ENCODE measurements around the gene NCEH1. TPM values are rescaled to one million over a fixed set of nuclear protein-coding genes. Genes with fewer than 3 reads are reported as not detected.

Gene NCEH1
- total and polyA plus RNA-seq, 12 donors, result 8.7 to 66.4 (median 50.9) TPM

DNA sequence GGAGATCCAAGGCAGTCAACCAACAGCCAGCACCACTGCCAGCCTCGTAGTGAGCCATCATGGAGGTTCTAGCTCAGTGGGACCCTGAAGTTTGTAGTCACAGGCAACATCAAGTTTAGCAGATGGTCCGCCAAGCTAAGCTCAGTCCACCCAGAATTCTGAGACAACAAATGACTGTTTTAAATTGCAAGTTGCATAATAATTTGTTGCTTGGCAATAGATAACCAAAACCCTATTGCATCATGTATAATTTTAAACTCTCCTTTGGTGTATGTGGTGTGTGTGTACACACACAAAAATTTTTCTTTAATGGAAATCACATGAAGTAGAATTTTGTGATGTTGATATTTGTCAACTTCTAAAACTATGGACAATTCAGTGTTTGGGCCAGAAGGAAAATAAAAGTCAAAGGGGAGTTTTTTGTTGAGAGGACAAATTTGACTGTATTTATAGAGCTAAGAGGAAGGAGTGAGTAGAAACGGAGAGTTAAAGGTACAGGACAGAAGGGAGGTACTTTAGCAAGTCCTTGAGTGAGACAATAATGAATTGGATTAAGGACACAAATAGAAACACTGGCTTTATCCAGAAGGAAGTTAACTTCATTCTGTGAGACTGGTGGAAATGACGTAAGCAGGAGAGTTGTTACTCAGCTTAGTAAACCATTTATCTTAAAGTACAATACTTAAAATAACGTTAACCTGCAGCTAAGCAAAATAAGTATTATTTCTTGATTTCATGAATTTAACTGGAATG is 83.6 kb downstream of the NCEH1 start:
- Histone ChIP-seq H3K4me1 (peaks cover 0 to 54% (median 14%) of the 10 kb centered on the region in 9 donors), H3K36me3 (peaks cover 0 to 9% (median 0%) of the 10 kb centered on the region in 9 donors), H3K27ac (peak overlapping the region in 7 of 10 donors; percentile 15 to 53 (median 48)), H3K4me3 (no peak overlapping the region), H3K27me3 (no peaks in the 10 kb centered on the region), H3K9me3 (no peaks in the 10 kb centered on the region)
- peak in 5 of 8 donors; percentile 43 to 75 (median 66) for ATAC-seq
- intact Hi-C loops (cut with DNase I), result no loop called here
- TF ChIP-seq, protein P1, sequence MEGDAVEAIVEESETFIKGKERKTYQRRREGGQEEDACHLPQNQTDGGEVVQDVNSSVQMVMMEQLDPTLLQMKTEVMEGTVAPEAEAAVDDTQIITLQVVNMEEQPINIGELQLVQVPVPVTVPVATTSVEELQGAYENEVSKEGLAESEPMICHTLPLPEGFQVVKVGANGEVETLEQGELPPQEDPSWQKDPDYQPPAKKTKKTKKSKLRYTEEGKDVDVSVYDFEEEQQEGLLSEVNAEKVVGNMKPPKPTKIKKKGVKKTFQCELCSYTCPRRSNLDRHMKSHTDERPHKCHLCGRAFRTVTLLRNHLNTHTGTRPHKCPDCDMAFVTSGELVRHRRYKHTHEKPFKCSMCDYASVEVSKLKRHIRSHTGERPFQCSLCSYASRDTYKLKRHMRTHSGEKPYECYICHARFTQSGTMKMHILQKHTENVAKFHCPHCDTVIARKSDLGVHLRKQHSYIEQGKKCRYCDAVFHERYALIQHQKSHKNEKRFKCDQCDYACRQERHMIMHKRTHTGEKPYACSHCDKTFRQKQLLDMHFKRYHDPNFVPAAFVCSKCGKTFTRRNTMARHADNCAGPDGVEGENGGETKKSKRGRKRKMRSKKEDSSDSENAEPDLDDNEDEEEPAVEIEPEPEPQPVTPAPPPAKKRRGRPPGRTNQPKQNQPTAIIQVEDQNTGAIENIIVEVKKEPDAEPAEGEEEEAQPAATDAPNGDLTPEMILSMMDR (IDR thresholded peaks at IDR 0.05), result no peak
- WGBS, 2 donors, result 66 to 69% methylated on average over 5 of the region's 5 CpGs
- DNase-seq, result no peak

DNA sequence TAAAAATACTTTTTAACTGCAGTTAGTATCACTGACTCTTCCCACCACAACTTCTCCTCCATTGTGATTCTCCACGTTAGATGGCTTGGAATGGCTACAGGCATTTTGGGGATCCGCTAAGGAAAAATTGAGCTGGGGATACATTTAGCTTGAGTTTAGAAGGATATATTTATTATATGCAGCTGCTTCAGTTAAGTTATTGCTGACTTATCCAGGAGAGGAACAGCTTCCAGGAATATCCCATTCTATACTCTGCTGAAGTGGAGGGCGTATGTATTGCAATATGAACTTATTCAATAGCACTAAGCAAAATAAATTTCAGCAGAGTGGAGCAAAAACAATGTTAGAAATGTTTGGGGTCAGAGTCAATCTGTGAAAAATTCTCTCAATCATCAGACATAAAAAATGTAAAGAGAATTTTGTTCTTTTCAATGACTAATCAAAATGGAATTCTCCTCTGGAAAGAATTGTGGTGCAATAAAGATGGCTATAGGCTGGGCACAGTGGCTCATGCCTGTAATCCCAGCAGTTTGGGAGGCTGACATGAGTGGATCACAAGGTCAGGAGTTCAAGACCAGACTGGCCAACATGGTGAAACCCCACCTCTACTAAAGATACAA is 84.7 kb downstream of the NCEH1 start:
- no peaks in the 10 kb centered on the region for H3K36me3 ChIP-seq
- TF ChIP-seq, protein P1 (IDR thresholded peaks at IDR 0.05), result no peak
- 64 to 66% methylated on average over 3 of the region's 3 CpGs for WGBS, 2 donors
- no peak overlapping the region for H3K27ac ChIP-seq
- ATAC-seq (no peak), DNase-seq (no peak)
- no peak overlapping the region for H3K4me3 ChIP-seq
- H3K9me3 ChIP-seq, result no peaks in the 10 kb centered on the region
- intact Hi-C loops (cut with DNase I), result no loop called here
- no peaks in the 10 kb centered on the region for H3K27me3 ChIP-seq
- H3K4me1 ChIP-seq, result peaks cover 0 to 59% (median 14%) of the 10 kb centered on the region in 9 donors

DNA sequence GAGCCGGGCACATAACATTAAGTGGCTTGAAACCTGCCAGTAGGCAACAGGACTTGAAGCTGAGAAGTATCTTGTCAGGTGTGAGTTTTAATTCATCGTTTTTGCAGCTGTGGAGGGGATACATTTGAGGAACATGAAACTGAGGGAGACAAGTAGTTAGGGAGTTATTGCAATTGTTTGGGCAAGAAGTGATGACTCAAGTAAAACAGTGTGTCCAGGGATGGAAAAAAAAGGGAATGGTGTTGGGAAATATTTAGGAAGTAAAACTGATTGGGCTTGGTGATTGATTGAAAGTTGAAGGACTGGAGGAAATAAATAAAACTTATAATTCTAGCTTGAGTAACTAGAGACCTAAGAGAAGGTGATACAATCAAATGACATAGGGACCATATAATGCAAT is 85.5 kb downstream of the NCEH1 start:
- Histone ChIP-seq H3K9me3 (no peaks in the 10 kb centered on the region), H3K27ac (no peak overlapping the region), H3K27me3 (no peaks in the 10 kb centered on the region), H3K4me1 (peaks cover 0 to 55% (median 13%) of the 10 kb centered on the region in 9 donors), H3K36me3 (no peaks in the 10 kb centered on the region), H3K4me3 (no peak overlapping the region)
- DNase-seq, result no peak
- TF ChIP-seq, protein P1 (IDR thresholded peaks at IDR 0.05), result no peak
- WGBS, 2 donors, result 88 to 91% methylated on average over 2 of the region's 2 CpGs
- intact Hi-C loops (cut with DNase I), result no loop called here
- ATAC-seq, result no peak

DNA sequence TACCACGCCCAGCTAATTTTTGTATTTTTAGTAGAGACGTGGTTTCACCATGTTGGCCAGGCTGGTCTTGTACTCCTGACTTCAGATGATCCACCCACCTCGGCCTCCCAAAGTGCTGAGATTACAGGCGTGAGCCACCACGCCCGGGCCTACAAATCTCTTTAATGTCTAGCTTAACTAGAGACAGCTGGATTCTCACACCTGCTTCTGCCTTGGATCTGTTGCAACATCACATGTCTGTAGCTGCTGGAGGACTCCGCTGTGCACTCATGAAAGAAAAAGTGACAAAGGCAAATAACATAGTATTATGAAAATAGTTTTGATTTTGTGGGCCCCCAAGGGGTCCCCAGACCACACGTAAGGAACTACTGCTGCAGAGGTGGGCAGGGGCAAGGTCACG is 85.9 kb downstream of the NCEH1 start:
- ATAC-seq (no peak), DNase-seq (no peak)
- Histone ChIP-seq H3K4me3 (no peak overlapping the region), H3K9me3 (no peaks in the 10 kb centered on the region), H3K36me3 (no peaks in the 10 kb centered on the region), H3K4me1 (peaks cover 0 to 51% (median 9%) of the 10 kb centered on the region in 9 donors), H3K27me3 (no peaks in the 10 kb centered on the region), H3K27ac (no peak overlapping the region)
- WGBS, 2 donors, result 92 to 95% methylated on average over 9 of the region's 9 CpGs
- intact Hi-C loops (cut with DNase I), result no loop called here
- TF ChIP-seq, protein P1 (IDR thresholded peaks at IDR 0.05), result no peak

Measured in heart right ventricle (tissue), 16 donors.